ELF-1 (cell line): Measurements from ENCODE around the gene MCTP1.

ENCODE experiments used
- DNase-seq: peaks from one replicate; pipeline ENCODE4 v3.0.0-alpha.2; 2016; ENCODE audit warnings: low read depth, low spot score

MCTP1 gene

GRCh38 chr5:94707359-94707758, 577.5 kb downstream of the MCTP1 start:
- DNase-seq = no peak

GRCh38 chr5:94705427-94705826, 579.5 kb downstream of the MCTP1 start:
- no peak for DNase-seq

GRCh38 chr5:94702729-94703128, 582.2 kb downstream of the MCTP1 start:
- no peak for DNase-seq

GRCh38 chr5:94700592-94700991, 584.3 kb downstream of the MCTP1 start:
- DNase-seq = no peak

- DNase-seq = no peak
Measured at GRCh38 chr5:94699562-94699961, 585.3 kb downstream of the MCTP1 start.

- DNase-seq = peak; percentile 10
Measured at GRCh38 chr5:94698197-94698596, 586.7 kb downstream of the MCTP1 start.

GRCh38 chr5:94694671-94695070, 590.2 kb downstream of the MCTP1 start:
- no peak for DNase-seq

- DNase-seq = no peak
Measured at GRCh38 chr5:94693845-94694370, 591.0 kb downstream of the MCTP1 start.

- no peak for DNase-seq
Measured at GRCh38 chr5:94693043-94693822, 591.7 kb downstream of the MCTP1 start.

GRCh38 chr5:94692581-94692980, 592.3 kb downstream of the MCTP1 start:
- DNase-seq = no peak

- no peak for DNase-seq
Measured at GRCh38 chr5:94691949-94692348, 592.9 kb downstream of the MCTP1 start.

GRCh38 chr5:94691291-94691690, 593.6 kb downstream of the MCTP1 start:
- DNase-seq = no peak

GRCh38 chr5:94690778-94691177, 594.1 kb downstream of the MCTP1 start:
- DNase-seq = no peak

GRCh38 chr5:94689908-94690307, 595.0 kb downstream of the MCTP1 start:
- DNase-seq = no peak

- no peak for DNase-seq
Measured at GRCh38 chr5:94682814-94683520, 601.9 kb downstream of the MCTP1 start.

GRCh38 chr5:94675965-94676618, 608.8 kb downstream of the MCTP1 start:
- no peak for DNase-seq

GRCh38 chr5:94674490-94675382, 610.2 kb downstream of the MCTP1 start:
- no peak for DNase-seq

- DNase-seq = no peak
Measured at GRCh38 chr5:94672746-94673145, 612.1 kb downstream of the MCTP1 start.

- no peak for DNase-seq
Measured at GRCh38 chr5:94670726-94671125, 614.2 kb downstream of the MCTP1 start.

GRCh38 chr5:94667937-94668336, 617.0 kb downstream of the MCTP1 start:
- no peak for DNase-seq

GRCh38 chr5:94661086-94661485, 623.8 kb downstream of the MCTP1 start:
- DNase-seq = no peak
